Right atrium auricular region (tissue), 2 donors: ENCODE measurements around the gene FAM131A. TPM values are rescaled to one million over a fixed set of nuclear protein-coding genes. Genes with fewer than 3 reads are reported as not detected.

Source experiments
- DNase-seq: peaks from one replicate; pipeline ENCODE4 v3.0.0-alpha.2; 2019; ENCODE audit warnings: low spot score
- H3K27ac ChIP-seq, 2 donors: fragments of 200-600 bp; sonication (generic); 1 replicate in 1 of 2; 2 replicates in 1 of 2; pipeline ENCODE4 v1.5.1; 2016 to 2019
- H3K27me3 ChIP-seq, 2 donors: fragments of 200-600 bp; sonication (generic); one replicate each; pipeline versions ENCODE4 v1.5.1 to v1.6.0; 2017 to 2019
- H3K36me3 ChIP-seq: fragments of 200-600 bp; sonication (generic); one replicate; pipeline ENCODE4 v1.5.1; 2016
- H3K4me1 ChIP-seq, 2 donors: fragments of 200-600 bp; sonication (generic); one replicate each; pipeline versions ENCODE4 v1.5.1 to v1.6.0; 2017 to 2019
- H3K4me3 ChIP-seq, 2 donors: fragments of 200-600 bp; sonication (generic); 1 replicate in 1 of 2; 2 replicates in 1 of 2; pipeline ENCODE4 v1.5.1; 2017 to 2019; ENCODE audit warnings: mild to moderate bottlenecking in 1 of 2, moderate library complexity in 1 of 2
- H3K9me3 ChIP-seq, 2 donors: fragments of 200-600 bp; sonication (generic); one replicate each; pipeline ENCODE4 v1.5.1; 2019
- total RNA-seq, 2 donors: library from RNA; depleted of rRNA; stranded (reverse); fragments of >200 nt; gene quantifications; one replicate each; pipeline ENCODE4 v1.1.0, GENCODE V29; 2016
- TF ChIP-seq, protein P1 (sequence below), 2 donors: fragments of 200-600 bp; sonication (generic); IDR thresholded peaks; one replicate each; pipeline ENCODE4 v1.5.1; 2019; ENCODE audit warnings: antibody characterized with exemption in 2 of 2

Gene FAM131A
- total RNA-seq, 2 donors from 2014 or later = 33.7 to 45.8 TPM

DNA sequence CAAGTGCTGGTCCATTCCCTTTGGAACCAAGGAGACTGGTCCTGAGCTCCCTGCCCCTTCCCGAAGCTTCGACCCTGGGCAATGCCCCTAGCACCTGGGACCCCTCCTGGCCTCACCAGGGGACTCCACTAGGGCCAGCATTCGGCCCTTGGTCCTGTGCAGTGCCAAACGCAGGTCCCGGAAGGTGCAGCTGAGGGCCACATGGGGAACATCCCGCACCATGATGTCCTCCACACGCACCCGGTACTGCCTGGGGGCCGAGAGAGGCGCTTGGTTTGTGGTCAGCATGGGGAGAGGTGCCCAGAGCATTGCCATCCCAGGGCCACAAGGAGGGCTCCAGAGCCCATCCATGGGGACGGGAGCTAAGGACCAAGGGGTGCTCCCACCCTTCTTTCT is 16.1 kb downstream of the FAM131A start:
- Histone ChIP-seq H3K9me3 (no peaks in the 10 kb centered on the region), H3K4me1 (no peaks in the 10 kb centered on the region), H3K4me3 (no peak overlapping the region), H3K27me3 (no peaks in the 10 kb centered on the region), H3K36me3 (no peaks in the 10 kb centered on the region), H3K27ac (no peak overlapping the region)
- DNase-seq = no peak
- TF ChIP-seq, protein P1, sequence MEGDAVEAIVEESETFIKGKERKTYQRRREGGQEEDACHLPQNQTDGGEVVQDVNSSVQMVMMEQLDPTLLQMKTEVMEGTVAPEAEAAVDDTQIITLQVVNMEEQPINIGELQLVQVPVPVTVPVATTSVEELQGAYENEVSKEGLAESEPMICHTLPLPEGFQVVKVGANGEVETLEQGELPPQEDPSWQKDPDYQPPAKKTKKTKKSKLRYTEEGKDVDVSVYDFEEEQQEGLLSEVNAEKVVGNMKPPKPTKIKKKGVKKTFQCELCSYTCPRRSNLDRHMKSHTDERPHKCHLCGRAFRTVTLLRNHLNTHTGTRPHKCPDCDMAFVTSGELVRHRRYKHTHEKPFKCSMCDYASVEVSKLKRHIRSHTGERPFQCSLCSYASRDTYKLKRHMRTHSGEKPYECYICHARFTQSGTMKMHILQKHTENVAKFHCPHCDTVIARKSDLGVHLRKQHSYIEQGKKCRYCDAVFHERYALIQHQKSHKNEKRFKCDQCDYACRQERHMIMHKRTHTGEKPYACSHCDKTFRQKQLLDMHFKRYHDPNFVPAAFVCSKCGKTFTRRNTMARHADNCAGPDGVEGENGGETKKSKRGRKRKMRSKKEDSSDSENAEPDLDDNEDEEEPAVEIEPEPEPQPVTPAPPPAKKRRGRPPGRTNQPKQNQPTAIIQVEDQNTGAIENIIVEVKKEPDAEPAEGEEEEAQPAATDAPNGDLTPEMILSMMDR (IDR thresholded peaks at IDR 0.05) = no peak

DNA sequence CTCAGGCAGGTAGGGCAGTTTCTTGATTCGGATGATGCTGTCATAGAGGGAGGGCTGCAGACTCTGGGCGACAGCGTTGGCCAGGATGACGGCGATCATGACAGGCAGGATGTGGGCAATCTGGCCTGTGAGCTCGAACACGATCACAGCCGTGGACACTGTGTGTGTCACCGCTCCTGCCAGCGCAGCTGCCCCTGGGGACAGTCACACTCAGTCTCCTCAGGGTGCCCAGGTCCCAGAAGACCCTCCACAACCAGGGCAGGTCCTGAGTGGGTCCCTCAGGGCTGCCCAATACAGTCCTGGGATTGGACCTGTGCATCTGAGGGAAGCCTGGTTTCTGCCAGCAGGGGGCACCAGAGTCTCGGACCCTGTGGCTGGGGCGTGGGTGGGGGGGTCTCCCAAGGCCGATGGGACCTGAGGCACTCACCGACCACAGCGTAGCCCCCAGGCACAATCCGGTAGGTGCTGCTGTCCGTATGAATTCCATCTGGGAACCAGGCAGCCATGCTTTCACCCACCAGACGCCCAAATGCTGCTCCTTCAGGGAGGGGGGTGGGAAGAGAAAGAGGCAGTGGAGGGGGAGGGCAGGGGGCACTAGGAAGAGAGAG is 16.8 kb downstream of the FAM131A start:
- no peak for DNase-seq
- Histone ChIP-seq H3K9me3 (no peaks in the 10 kb centered on the region), H3K36me3 (no peaks in the 10 kb centered on the region), H3K27ac (no peak overlapping the region), H3K27me3 (no peaks in the 10 kb centered on the region), H3K4me1 (no peaks in the 10 kb centered on the region), H3K4me3 (no peak overlapping the region)
- TF ChIP-seq, protein P1 (IDR thresholded peaks at IDR 0.05) = peak; percentile 53 to 82

DNA sequence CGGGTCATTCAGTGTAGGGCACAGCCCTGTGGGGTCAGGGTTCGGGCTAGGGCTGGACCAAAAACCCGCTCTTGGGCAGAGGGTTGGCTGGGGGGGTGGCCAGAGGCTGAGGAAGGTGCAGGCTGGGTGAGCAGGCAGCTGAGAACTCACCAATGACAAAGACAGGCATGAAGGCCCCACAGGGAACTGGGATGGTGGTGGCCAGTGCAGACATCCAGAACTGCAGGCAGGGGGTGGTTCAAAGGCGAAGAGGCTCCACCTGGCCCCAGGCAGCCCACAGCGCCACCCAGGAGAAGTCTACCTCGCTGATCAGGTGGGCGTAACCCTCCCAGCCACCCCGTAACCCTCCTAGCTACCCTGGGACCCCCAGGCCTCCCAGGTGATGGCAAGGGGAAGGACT is 17.4 kb downstream of the FAM131A start:
- TF ChIP-seq, protein P1 (IDR thresholded peaks at IDR 0.05) = no peak
- H3K27ac ChIP-seq = no peak overlapping the region
- H3K4me1 ChIP-seq = no peaks in the 10 kb centered on the region
- no peaks in the 10 kb centered on the region for H3K9me3 ChIP-seq
- H3K4me3 ChIP-seq = no peak overlapping the region
- no peaks in the 10 kb centered on the region for H3K36me3 ChIP-seq
- no peaks in the 10 kb centered on the region for H3K27me3 ChIP-seq
- DNase-seq = no peak

DNA sequence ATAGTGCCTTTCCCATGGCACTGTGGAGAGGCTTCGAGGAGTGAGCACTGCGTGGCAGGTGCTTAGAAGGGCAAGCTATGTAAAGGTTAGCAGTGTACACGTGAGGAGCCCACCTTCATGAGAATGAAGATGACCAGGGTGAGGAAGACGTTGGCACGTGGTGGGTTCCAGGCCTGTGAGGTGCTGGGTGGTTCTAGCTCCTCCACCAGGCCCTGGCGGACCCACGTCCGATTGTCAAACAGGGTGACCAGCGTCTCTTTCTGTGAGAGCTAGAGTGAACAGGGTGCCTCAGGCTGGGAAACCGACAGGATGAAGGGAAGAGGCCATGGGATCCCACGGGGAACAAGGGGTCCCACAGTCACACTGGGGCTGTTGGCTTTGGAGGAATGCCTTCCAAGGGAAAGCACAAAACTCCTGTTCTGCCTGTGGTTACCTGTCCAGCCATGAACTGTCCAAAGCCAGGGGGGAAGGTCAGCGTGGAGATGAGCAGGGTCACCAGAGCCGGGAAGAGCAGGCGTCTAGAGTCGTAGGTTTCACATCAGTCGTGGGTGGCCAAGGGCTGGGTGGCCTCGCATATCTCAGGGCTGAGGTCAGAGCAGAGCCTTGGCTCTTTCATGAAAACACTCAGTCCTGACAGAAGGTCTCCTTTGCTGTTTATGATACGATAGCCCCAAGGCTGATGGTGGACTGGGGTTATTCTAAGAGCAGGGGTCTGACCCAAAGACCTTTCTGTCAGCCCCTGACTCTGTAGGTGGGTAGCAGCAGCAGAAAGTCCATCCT is 18.1 kb downstream of the FAM131A start:
- DNase-seq = no peak
- peaks cover 0 to 6% of the 10 kb centered on the region in 2 donors for H3K4me1 ChIP-seq
- H3K9me3 ChIP-seq = no peaks in the 10 kb centered on the region
- no peak overlapping the region for H3K4me3 ChIP-seq
- no peaks in the 10 kb centered on the region for H3K36me3 ChIP-seq
- H3K27me3 ChIP-seq = no peaks in the 10 kb centered on the region
- H3K27ac ChIP-seq = no peak overlapping the region
- TF ChIP-seq, protein P1 (IDR thresholded peaks at IDR 0.05) = no peak

DNA sequence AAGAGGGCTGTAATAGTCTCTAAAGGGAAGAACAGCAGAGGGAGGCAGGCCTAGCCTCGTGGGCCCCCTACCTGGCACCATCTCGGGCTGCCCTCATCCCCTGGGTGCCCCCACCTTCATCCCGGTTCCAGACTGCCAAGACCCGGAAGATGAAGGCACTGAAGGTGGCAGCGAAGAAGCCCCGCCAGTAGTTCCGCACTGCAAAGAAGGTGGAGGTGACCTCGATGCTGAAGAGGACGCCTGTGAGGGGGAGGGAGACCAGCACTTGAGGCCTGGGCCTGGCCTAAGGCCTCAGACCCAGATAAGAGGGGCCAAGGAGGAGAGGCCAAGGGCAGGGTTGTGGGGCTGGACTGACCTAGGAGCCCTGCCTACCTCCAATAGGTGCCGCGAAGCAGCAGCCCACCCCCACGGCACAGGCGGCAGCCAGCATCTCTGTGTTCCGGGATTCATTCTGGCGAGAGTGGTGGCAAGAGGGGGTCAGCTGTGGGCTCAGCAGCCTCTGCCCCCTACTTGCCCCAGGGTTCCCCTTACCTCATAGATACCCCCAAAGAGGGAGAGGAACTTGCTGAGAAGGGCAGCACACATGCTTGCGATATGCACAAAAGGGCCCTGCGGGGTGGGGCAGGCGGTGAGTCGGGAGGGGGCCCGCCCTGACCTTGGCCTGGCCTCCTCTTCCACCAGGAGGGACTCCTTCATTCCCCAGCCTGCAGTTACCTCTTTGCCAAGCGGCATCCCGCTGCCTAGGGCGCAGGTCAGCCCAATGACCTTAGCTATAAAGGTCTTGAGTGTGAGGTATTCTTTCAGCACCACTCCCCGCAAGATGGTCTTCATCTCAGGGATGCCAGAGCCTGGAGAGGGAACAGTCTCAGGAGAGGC is 20.1 kb downstream of the FAM131A start:
- Histone ChIP-seq H3K4me3 (no peak overlapping the region), H3K4me1 (peaks cover 0 to 15% of the 10 kb centered on the region in 2 donors), H3K9me3 (no peaks in the 10 kb centered on the region), H3K27ac (no peak overlapping the region), H3K36me3 (no peaks in the 10 kb centered on the region), H3K27me3 (no peaks in the 10 kb centered on the region)
- DNase-seq = no peak
- TF ChIP-seq, protein P1 (IDR thresholded peaks at IDR 0.05) = no peak
